HG02943 (cell line): ENCODE data around the gene TAF11L4.
"Not testable (repeated sequence)": the region's sequence is repeated elsewhere in the genome, so short reads cannot be mapped to it uniquely, and the experiment has no call there.

Experiments
- ATAC-seq: cut with Tn5 transposase; IDR thresholded peaks from one replicate; pipeline ENCODE4 v1.9.1; 2021; ENCODE audit warnings: mild to moderate bottlenecking, low read depth, moderate library complexity; ENCODE audit not compliant: unreplicated experiment

The TAF11L4 gene

GRCh38 chr5:17521501-17521900 lies at the start of gene TAF11L4:
Gene TAF11L4 (plus strand): TSS chr5:17521801.
- ATAC-seq: not testable (repeated sequence)

GRCh38 chr5:17475064-17475463 lies 46.5 kb upstream of the TAF11L4 start:
- ATAC-seq: not testable (repeated sequence)

GRCh38 chr5:17477043-17477442 lies 44.6 kb upstream of the TAF11L4 start:
- no peak for ATAC-seq

- ATAC-seq: no peak
Observed at GRCh38 chr5:17477573-17478265, 43.9 kb upstream of the TAF11L4 start.

GRCh38 chr5:17481378-17481777 lies 40.2 kb upstream of the TAF11L4 start:
- ATAC-seq: no peak

GRCh38 chr5:17482790-17483189 lies 38.8 kb upstream of the TAF11L4 start:
- no peak for ATAC-seq

- ATAC-seq: not testable (repeated sequence)
Observed at GRCh38 chr5:17486464-17487173, 35.0 kb upstream of the TAF11L4 start.

GRCh38 chr5:17487174-17487512 lies 34.5 kb upstream of the TAF11L4 start:
- no peak for ATAC-seq

- ATAC-seq: not testable (repeated sequence)
Observed at GRCh38 chr5:17491257-17491656, 30.3 kb upstream of the TAF11L4 start.

GRCh38 chr5:17492770-17493169 lies 28.8 kb upstream of the TAF11L4 start:
- ATAC-seq: no peak

- no peak for ATAC-seq
Observed at GRCh38 chr5:17497446-17497845, 24.2 kb upstream of the TAF11L4 start.

- ATAC-seq: not testable (repeated sequence)
Observed at GRCh38 chr5:17497931-17498330, 23.7 kb upstream of the TAF11L4 start, which contains the start of gene TAF11L2. Gene TAF11L2 (plus strand): TSS chr5:17498231.

GRCh38 chr5:17511775-17512325 lies 9.8 kb upstream of the TAF11L4 start:
- no peak for ATAC-seq

- ATAC-seq: not testable (repeated sequence)
Observed at GRCh38 chr5:17517526-17517925, 4.1 kb upstream of the TAF11L4 start.

- ATAC-seq: not testable (repeated sequence)
Observed at GRCh38 chr5:17518067-17518466, 3.5 kb upstream of the TAF11L4 start, which contains the start of gene TAF11L3. Gene TAF11L3 (plus strand): TSS chr5:17518367.

GRCh38 chr5:17519508-17519907 lies 2.1 kb upstream of the TAF11L4 start:
- ATAC-seq: not testable (repeated sequence)

GRCh38 chr5:17524935-17525334 lies 3.3 kb downstream of the TAF11L4 start, which contains the start of gene TAF11L5:
Gene TAF11L5 (plus strand): TSS chr5:17525235.
- ATAC-seq: not testable (repeated sequence)

GRCh38 chr5:17526504-17526903 lies 4.9 kb downstream of the TAF11L4 start:
- not testable (repeated sequence) for ATAC-seq

GRCh38 chr5:17528369-17528768 lies 6.8 kb downstream of the TAF11L4 start, which contains the start of gene TAF11L6:
Gene TAF11L6 (plus strand): TSS chr5:17528669.
- ATAC-seq: not testable (repeated sequence)
